GM21723 (cell line): Measurements from ENCODE around the gene MLH1.

Source experiments
- ATAC-seq: cut with Tn5 transposase; IDR thresholded peaks from one replicate; pipeline ENCODE4 v1.9.1; 2021; ENCODE audit warnings: mild to moderate bottlenecking, moderate library complexity; ENCODE audit not compliant: unreplicated experiment

MLH1 gene

GRCh38 chr3:36973139-36973538, 20.2 kb upstream of the MLH1 start:
- no peak for ATAC-seq

DNA sequence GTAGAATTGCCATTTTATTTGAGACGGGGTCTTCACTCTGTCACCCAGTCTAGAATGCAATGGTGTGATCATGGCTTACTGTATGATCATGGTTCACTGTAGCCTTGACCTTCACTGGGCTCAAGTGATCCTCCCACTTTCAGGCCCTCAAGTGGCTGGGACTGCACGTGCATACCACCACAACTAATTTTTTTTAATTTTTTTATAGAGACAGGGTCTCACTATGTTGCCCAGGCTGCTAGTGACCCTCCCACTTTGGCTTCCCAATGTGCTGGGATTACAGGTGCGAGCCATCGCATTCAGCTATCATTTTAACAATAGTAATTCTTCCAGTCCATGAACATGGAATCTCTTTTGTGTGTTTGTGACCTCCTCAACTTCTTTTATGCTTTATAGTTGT, 12.3 kb upstream of the MLH1 start:
- ATAC-seq: no peak

GRCh38 chr3:36988356-36988755, 5.0 kb upstream of the MLH1 start:
- ATAC-seq: no peak

- no peak for ATAC-seq
Observed at GRCh38 chr3:36989005-36989404, 4.3 kb upstream of the MLH1 start.

- no peak for ATAC-seq
Observed at GRCh38 chr3:36989568-36989967, 3.8 kb upstream of the MLH1 start.

- no peak for ATAC-seq
Observed at GRCh38 chr3:36991147-36991546, 2.2 kb upstream of the MLH1 start.

- no peak for ATAC-seq
Observed at GRCh38 chr3:36991923-36992805, 1.2 kb upstream of the MLH1 start.

DNA sequence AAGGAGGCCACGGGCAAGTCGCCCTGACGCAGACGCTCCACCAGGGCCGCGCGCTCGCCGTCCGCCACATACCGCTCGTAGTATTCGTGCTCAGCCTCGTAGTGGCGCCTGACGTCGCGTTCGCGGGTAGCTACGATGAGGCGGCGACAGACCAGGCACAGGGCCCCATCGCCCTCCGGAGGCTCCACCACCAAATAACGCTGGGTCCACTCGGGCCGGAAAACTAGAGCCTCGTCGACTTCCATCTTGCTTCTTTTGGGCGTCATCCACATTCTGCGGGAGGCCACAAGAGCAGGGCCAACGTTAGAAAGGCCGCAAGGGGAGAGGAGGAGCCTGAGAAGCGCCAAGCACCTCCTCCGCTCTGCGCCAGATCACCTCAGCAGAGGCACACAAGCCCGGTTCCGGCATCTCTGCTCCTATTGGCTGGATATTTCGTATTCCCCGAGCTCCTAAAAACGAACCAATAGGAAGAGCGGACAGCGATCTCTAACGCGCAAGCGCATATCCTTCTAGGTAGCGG, 452 bp upstream of the MLH1 start, which contains the start of gene EPM2AIP1:
Gene EPM2AIP1 (minus strand): TSS at position 326 of the 520 bp plus-strand sequence. CDS start 54 bp downstream, at position 272.
- peak; percentile 87 for ATAC-seq

GRCh38 chr3:37014620-37015019, 21.3 kb downstream of the MLH1 start:
- ATAC-seq: no peak

GRCh38 chr3:37015642-37016041, 22.3 kb downstream of the MLH1 start:
- ATAC-seq: no peak

DNA sequence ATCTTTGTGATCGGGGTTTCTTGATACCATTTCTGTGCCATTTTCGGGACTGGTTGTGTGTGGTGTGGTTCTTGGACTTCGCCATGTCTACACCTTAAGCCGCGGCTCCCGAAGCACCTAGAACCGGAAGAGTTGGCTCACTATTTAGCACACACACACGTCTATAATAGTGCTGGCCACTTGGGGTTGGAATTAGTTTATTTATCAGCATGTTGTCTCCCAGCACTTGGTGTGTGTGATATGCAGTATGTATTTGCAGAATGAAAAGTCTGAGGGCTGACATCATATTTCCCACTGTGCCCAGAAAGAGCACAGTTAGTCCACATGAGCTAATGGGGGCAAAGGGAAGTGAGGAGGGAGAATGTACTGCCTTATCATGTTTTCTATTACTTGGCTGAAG, 23.6 kb downstream of the MLH1 start:
- no peak for ATAC-seq

GRCh38 chr3:37017683-37018082, 24.4 kb downstream of the MLH1 start:
- no peak for ATAC-seq

- ATAC-seq: no peak
Observed at GRCh38 chr3:37024092-37024491, 30.8 kb downstream of the MLH1 start.

- no peak for ATAC-seq
Observed at GRCh38 chr3:37024820-37025405, 31.6 kb downstream of the MLH1 start.

DNA sequence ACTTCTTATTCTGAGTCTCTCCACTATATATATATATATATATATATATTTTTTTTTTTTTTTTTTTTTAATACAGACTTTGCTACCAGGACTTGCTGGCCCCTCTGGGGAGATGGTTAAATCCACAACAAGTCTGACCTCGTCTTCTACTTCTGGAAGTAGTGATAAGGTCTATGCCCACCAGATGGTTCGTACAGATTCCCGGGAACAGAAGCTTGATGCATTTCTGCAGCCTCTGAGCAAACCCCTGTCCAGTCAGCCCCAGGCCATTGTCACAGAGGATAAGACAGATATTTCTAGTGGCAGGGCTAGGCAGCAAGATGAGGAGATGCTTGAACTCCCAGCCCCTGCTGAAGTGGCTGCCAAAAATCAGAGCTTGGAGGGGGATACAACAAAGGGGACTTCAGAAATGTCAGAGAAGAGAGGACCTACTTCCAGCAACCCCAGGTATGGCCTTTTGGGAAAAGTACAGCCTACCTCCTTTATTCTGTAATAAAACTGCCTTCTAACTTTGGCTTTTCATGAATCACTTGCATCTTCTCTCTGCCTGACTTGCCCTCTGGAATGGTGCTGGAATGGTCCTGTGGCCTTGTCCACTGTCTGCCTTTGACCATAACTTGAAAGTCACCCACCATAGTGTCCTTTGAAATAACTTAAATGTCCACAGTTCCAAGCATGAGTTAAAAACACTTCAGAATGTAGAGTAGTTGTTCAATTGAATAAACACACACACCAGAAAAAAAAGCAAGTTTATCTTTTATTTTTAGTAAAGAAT, 32.4 kb downstream of the MLH1 start:
- ATAC-seq: no peak

DNA sequence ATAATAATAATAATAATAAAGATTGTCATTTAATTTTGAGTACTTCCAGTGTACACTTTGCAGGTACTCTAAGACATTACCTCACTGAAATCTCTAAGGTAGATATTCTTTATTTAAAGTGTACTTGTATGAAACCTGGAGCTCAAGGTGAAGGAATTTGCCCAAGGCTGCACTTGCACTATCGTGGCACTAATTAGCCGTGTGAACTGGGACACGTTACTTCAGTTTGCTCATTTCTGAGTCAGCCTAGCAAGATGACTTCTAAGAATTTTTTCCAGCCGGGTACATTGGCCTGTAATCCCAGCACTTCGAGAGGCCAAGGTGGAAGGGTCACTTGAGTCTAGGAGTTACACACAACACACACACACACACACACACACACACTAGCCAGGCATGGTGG, 33.5 kb downstream of the MLH1 start:
- ATAC-seq: no peak

GRCh38 chr3:37028329-37028728, 35.0 kb downstream of the MLH1 start:
- no peak for ATAC-seq

DNA sequence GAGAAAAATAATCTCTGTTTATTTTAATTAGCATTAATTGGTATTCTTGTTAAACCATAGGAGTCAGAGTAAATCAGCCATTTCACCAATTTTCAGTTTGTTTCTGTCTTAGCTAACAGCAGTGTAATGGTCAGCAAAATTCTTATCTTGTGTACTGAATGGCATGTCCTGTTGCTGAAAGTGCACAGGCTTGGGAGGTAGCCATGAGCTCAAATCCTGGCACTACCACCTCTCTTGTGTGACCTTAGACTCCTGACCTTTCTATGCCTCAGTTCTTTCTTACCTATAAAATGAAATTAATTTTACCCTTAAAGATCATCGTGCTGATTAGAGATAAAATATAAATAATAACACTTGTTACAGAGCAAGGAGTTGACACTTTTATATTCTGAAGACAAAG, 35.8 kb downstream of the MLH1 start:
- ATAC-seq: no peak

GRCh38 chr3:37029516-37030163, 36.3 kb downstream of the MLH1 start:
- no peak for ATAC-seq

DNA sequence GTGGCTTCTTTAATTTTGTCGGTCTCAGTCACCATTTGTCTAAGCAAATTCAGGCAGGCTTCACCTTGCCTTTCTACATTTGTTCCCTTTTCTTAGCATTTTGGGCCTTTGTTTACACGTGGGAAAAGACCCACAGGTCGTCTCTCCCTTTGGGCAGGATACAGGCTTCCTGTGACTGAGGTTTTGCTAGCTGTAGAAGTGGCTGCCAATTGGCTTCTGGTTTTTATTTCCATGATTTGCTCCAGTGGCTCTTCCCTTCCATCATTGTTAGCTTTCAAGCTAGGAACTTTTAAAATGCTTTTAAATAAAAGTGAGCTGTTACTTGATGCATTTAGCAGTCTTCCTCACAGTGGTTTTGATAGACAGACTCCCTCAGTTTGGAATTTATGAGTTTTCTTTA, 37.3 kb downstream of the MLH1 start:
- no peak for ATAC-seq
